ENCODE data around the gene NOXRED1.
A peak's percentile ranks its signal among the peaks of the same experiment; 100 is the strongest.

NOXRED1 gene

GRCh38 chr14:77459072-77459723, 35.9 kb upstream of the NOXRED1 start:
- peaks cover 24 to 28% of the 10 kb centered on the region in 2 experiments for H3K4me1 ChIP-seq (ENCODE audit: control insufficient read depth in 1 of 2, insufficient read depth in 1 of 2, low read depth in 1 of 2, low read length in 1 of 2)
- no peaks in the 10 kb centered on the region for H3K27me3 ChIP-seq
- H3K4me3 ChIP-seq (ENCODE audit: low read depth in 1 of 2, low read length in 1 of 2) = peak overlapping the region; percentile 94 to 95
- TF ChIP-seq, protein P1, sequence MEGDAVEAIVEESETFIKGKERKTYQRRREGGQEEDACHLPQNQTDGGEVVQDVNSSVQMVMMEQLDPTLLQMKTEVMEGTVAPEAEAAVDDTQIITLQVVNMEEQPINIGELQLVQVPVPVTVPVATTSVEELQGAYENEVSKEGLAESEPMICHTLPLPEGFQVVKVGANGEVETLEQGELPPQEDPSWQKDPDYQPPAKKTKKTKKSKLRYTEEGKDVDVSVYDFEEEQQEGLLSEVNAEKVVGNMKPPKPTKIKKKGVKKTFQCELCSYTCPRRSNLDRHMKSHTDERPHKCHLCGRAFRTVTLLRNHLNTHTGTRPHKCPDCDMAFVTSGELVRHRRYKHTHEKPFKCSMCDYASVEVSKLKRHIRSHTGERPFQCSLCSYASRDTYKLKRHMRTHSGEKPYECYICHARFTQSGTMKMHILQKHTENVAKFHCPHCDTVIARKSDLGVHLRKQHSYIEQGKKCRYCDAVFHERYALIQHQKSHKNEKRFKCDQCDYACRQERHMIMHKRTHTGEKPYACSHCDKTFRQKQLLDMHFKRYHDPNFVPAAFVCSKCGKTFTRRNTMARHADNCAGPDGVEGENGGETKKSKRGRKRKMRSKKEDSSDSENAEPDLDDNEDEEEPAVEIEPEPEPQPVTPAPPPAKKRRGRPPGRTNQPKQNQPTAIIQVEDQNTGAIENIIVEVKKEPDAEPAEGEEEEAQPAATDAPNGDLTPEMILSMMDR (IDR thresholded peaks at IDR 0.05) = no peak
- H3K36me3 ChIP-seq = peaks cover 47% of the 10 kb centered on the region
- H3K9me3 ChIP-seq = no peaks in the 10 kb centered on the region
- H3K27ac ChIP-seq = no peak overlapping the region

- TF ChIP-seq, protein P1 (IDR thresholded peaks at IDR 0.05) = no peak
- Histone ChIP-seq H3K4me3 (ENCODE audit: low read depth in 1 of 2, low read length in 1 of 2) (peak overlapping the region; percentile 94 to 95), H3K4me1 (ENCODE audit: control insufficient read depth in 1 of 2, insufficient read depth in 1 of 2, low read depth in 1 of 2, low read length in 1 of 2) (peaks cover 24 to 28% of the 10 kb centered on the region in 2 experiments), H3K9me3 (no peaks in the 10 kb centered on the region), H3K36me3 (peaks cover 40% of the 10 kb centered on the region), H3K27me3 (no peaks in the 10 kb centered on the region), H3K27ac (peak overlapping the region; percentile 86)
Observed at GRCh38 chr14:77458249-77458950, 35.1 kb upstream of the NOXRED1 start.

GRCh38 chr14:77457522-77458248, 34.4 kb upstream of the NOXRED1 start, which contains the start of the genes AHSA1 and VIPAS39:
Gene AHSA1, plus strand, starts transcription at chr14:77458093. Its CDS starts 97 bp downstream, at chr14:77458190.
Gene VIPAS39, minus strand, starts transcription at chr14:77457601. Its CDS starts 3,499 bp downstream, at chr14:77454102.
- H3K4me1 ChIP-seq (ENCODE audit: control insufficient read depth in 1 of 2, insufficient read depth in 1 of 2, low read depth in 1 of 2, low read length in 1 of 2) = peaks cover 24 to 28% of the 10 kb centered on the region in 2 experiments
- peaks cover 41% of the 10 kb centered on the region for H3K36me3 ChIP-seq
- no peaks in the 10 kb centered on the region for H3K9me3 ChIP-seq
- TF ChIP-seq, protein P1 (IDR thresholded peaks at IDR 0.05) = no peak
- H3K27ac ChIP-seq = peak within 1 kb of the TSS; percentile 86
- no peaks in the 10 kb centered on the region for H3K27me3 ChIP-seq
- peak within 1 kb of the TSS; percentile 94 to 95 for H3K4me3 ChIP-seq (ENCODE audit: low read depth in 1 of 2, low read length in 1 of 2)

GRCh38 chr14:77457115-77457521, 33.8 kb upstream of the NOXRED1 start:
- Histone ChIP-seq H3K4me1 (ENCODE audit: control insufficient read depth in 1 of 2, insufficient read depth in 1 of 2, low read depth in 1 of 2, low read length in 1 of 2) (peaks cover 24 to 28% of the 10 kb centered on the region in 2 experiments), H3K27me3 (no peaks in the 10 kb centered on the region), H3K36me3 (peaks cover 37% of the 10 kb centered on the region), H3K4me3 (ENCODE audit: low read depth in 1 of 2, low read length in 1 of 2) (peak overlapping the region; percentile 94 to 95), H3K9me3 (no peaks in the 10 kb centered on the region), H3K27ac (peak overlapping the region; percentile 86)
- TF ChIP-seq, protein P1 (IDR thresholded peaks at IDR 0.05) = no peak

DNA sequence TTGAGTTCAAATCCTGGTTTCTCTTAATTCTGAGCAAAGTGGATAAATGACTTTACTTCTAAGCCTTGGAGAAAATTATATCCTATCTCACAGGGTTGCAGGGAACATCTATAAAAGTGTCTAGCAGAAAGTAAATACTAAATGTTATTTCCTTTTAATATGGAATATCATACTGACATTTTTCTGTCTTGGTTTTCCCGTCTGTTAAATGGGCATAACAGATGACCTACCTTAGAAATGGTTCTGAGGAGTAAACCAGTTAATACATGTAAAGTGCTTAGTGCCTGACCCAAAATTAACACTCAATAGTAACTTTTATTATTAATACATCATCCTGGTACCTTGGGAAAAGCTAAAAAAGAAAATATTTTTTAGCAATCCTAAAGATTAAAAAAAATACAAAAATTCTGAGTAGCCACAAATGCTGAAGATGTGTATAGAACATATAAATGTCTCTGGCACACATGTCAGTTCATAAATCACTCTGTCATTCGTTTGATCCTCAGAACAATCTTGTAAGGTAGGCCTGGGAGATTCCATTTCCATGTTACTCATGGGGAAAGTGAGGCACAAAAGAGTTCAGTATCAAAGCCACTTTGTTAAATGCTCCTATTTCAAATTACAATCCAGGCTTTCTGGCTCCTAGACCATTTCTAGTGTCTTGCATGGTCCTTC, 32.8 kb upstream of the NOXRED1 start:
- peak overlapping the region; percentile 86 for H3K27ac ChIP-seq
- peaks cover 35% of the 10 kb centered on the region for H3K36me3 ChIP-seq
- H3K4me1 ChIP-seq (ENCODE audit: control insufficient read depth in 1 of 2, insufficient read depth in 1 of 2, low read depth in 1 of 2, low read length in 1 of 2) = peaks cover 24 to 28% of the 10 kb centered on the region in 2 experiments
- peak overlapping the region in 1 of 2 experiments; percentile 95 for H3K4me3 ChIP-seq (ENCODE audit: low read depth in 1 of 2, low read length in 1 of 2)
- TF ChIP-seq, protein P1 (IDR thresholded peaks at IDR 0.05) = no peak
- no peaks in the 10 kb centered on the region for H3K9me3 ChIP-seq
- H3K27me3 ChIP-seq = no peaks in the 10 kb centered on the region
